ENCODE data around the gene TUBB4A. TPM values are rescaled to one million over a fixed set of nuclear protein-coding genes. Genes with fewer than 3 reads are reported as not detected.

TUBB4A gene
- total and polyA plus RNA-seq, 11 donors, result 0.15 to 4.8 (median 1.6) TPM

GRCh38 chr19:6455924-6456323, 46.2 kb downstream of the TUBB4A start:
- 88 to 99% (median 96%) methylated on average over 11 to 15 of the region's 15 CpGs for WGBS, 4 donors
- ATAC-seq, result no peak
- intact Hi-C loops (cut with DNase I), result no loop called here

GRCh38 chr19:6453951-6454565, 48.1 kb downstream of the TUBB4A start:
- intact Hi-C loops (cut with DNase I), result no loop called here
- TF ChIP-seq POLR2A (IDR thresholded peaks at IDR 0.05) (no peak), CTCF (IDR thresholded peaks at IDR 0.05) (no peak)
- no peak for DNase-seq
- no peak for ATAC-seq
- Histone ChIP-seq H3K27ac (no peak overlapping the region), H3K4me1 (peaks cover 0 to 13% (median 4%) of the 10 kb centered on the region in 12 donors), H3K36me3 (peaks cover 3 to 47% (median 36%) of the 10 kb centered on the region in 9 donors), H3K4me3 (no peak overlapping the region), H3K9me3 (peaks cover 0 to 21% (median 9%) of the 10 kb centered on the region in 12 donors), H3K27me3 (no peaks in the 10 kb centered on the region)
- 96 to 99% (median 98%) methylated on average over 10 to 11 of the region's 11 CpGs for WGBS, 4 donors

More at GRCh38 chr19:6455924-6456323, 46.2 kb downstream of the TUBB4A start:
- no peak for TF ChIP-seq POLR2A (IDR thresholded peaks at IDR 0.05)
- TF ChIP-seq CTCF (IDR thresholded peaks at IDR 0.05), result no peak
- no peak for DNase-seq
- H3K4me1 ChIP-seq, result peaks cover 0 to 26% (median 8%) of the 10 kb centered on the region in 12 donors
- H3K27me3 ChIP-seq, result peaks cover 0 to 3% (median 0%) of the 10 kb centered on the region in 9 donors
- H3K4me3 ChIP-seq, result no peak overlapping the region
- H3K27ac ChIP-seq, result no peak overlapping the region
- H3K36me3 ChIP-seq, result peaks cover 3 to 41% (median 36%) of the 10 kb centered on the region in 9 donors
- H3K9me3 ChIP-seq, result peaks cover 0 to 21% (median 9%) of the 10 kb centered on the region in 12 donors

GRCh38 chr19:6452899-6453298, 49.2 kb downstream of the TUBB4A start:
- H3K27me3 ChIP-seq, result no peaks in the 10 kb centered on the region
- DNase-seq (no peak), ATAC-seq (no peak)
- H3K4me1 ChIP-seq, result peaks cover 0 to 2% (median 0%) of the 10 kb centered on the region in 12 donors
- intact Hi-C loops (cut with DNase I), result no loop called here
- no peak overlapping the region for H3K27ac ChIP-seq
- peaks cover 3 to 47% (median 36%) of the 10 kb centered on the region in 9 donors for H3K36me3 ChIP-seq
- peaks cover 0 to 21% (median 9%) of the 10 kb centered on the region in 12 donors for H3K9me3 ChIP-seq
- H3K4me3 ChIP-seq, result no peak overlapping the region
- WGBS, 4 donors, result 95 to 99% (median 97%) methylated on average over 2 of the region's 2 CpGs
- TF ChIP-seq CTCF (IDR thresholded peaks at IDR 0.05), result no peak
- no peak for TF ChIP-seq POLR2A (IDR thresholded peaks at IDR 0.05)

GRCh38 chr19:6452223-6452614, 49.9 kb downstream of the TUBB4A start:
- no peaks in the 10 kb centered on the region for H3K27me3 ChIP-seq
- H3K27ac ChIP-seq, result no peak overlapping the region
- peaks cover 0 to 21% (median 9%) of the 10 kb centered on the region in 12 donors for H3K9me3 ChIP-seq
- H3K4me1 ChIP-seq, result no peaks in the 10 kb centered on the region
- TF ChIP-seq POLR2A (IDR thresholded peaks at IDR 0.05), result no peak
- TF ChIP-seq CTCF (IDR thresholded peaks at IDR 0.05), result no peak
- ATAC-seq (no peak), DNase-seq (no peak)
- H3K36me3 ChIP-seq, result peaks cover 3 to 51% (median 36%) of the 10 kb centered on the region in 9 donors
- no peak overlapping the region for H3K4me3 ChIP-seq
- intact Hi-C loops (cut with DNase I), result no loop called here
- WGBS, 4 donors, result 94 to 96% (median 95%) methylated on average over 16 to 19 of the region's 19 CpGs

Data from heart left ventricle (tissue), 16 donors.